Gastroesophageal sphincter (tissue), 4 donors: Measurements from ENCODE around the gene MARK3. TPM values are rescaled to one million over a fixed set of nuclear protein-coding genes. Genes with fewer than 3 reads are reported as not detected.
A peak's percentile ranks its signal among the peaks of the same experiment; 100 is the strongest.
"Not testable (repeated sequence)": the region's sequence is repeated elsewhere in the genome, so short reads cannot be mapped to it uniquely, and the experiment has no call there.

Experiments
- ATAC-seq: fragments of 150-250 bp; one replicate; pipeline ENCODE4 v1.9.1; 2016; ENCODE audit warnings: mild to moderate bottlenecking, moderate library complexity
- H3K27ac ChIP-seq, 4 donors: fragments of 200-600 bp; sonication (generic) in 3 of 4; 1 replicate in 3 of 4; 2 replicates in 1 of 4; pipeline ENCODE4 v1.5.1; 2016 to 2019
- H3K27me3 ChIP-seq: fragments of 200-600 bp; sonication (generic); one replicate; pipeline ENCODE4 v1.5.1; 2019
- H3K36me3 ChIP-seq, 2 donors: fragments of 200-600 bp; sonication (generic); one replicate each; pipeline ENCODE4 v1.5.1; 2019; ENCODE audit warnings: control low read depth in 1 of 2
- H3K4me1 ChIP-seq, 3 donors: fragments of 200-600 bp; sonication (generic); 1 replicate in 2 of 3; 2 replicates in 1 of 3; pipeline ENCODE4 v1.5.1; 2016 to 2019; ENCODE audit warnings: control low read depth in 2 of 3
- H3K4me3 ChIP-seq, 2 donors: fragments of 200-600 bp; sonication (generic); one replicate each; pipeline ENCODE4 v1.5.1; 2019; ENCODE audit warnings: mild to moderate bottlenecking in 1 of 2, moderate library complexity in 1 of 2
- H3K9me3 ChIP-seq, 3 donors: fragments of 200-600 bp; sonication (generic); one replicate each; pipeline ENCODE4 v1.5.1; 2017 to 2019; ENCODE audit warnings: control low read depth in 2 of 3
- EP300 ChIP-seq: sonication (generic); formaldehyde crosslinking; IDR thresholded peaks from one replicate; pipeline ENCODE4 v1.6.1; 2017; ENCODE audit warnings: antibody characterized with exemption, mild to moderate bottlenecking
- POLR2A ChIP-seq, 2 donors: fragments of 450-650 bp; IDR thresholded peaks; one replicate each; pipeline ENCODE4 v1.6.1; 2017; ENCODE audit warnings: antibody characterized with exemption in 2 of 2, mild to moderate bottlenecking in 2 of 2, moderate library complexity in 1 of 2
- POLR2AphosphoS5 ChIP-seq: sonication (generic); formaldehyde crosslinking; IDR thresholded peaks from one replicate; pipeline ENCODE4 v1.6.1; 2017; ENCODE audit warnings: antibody characterized with exemption
- WGBS, 2 donors: methylation state at CpG; one replicate each; pipeline ENCODE4 v1.1.5; 2018; ENCODE audit warnings: low coverage in 1 of 2; 5-methylcytosine and 5-hydroxymethylcytosine counted together
- total RNA-seq, 4 donors: library from RNA; depleted of rRNA; stranded (reverse); fragments of >200 nt; gene quantifications; one replicate each; pipeline ENCODE4 v1.1.0, GENCODE V29; 2016
- TF ChIP-seq, protein P1 (sequence below), 4 experiments: fragments of 200-600 bp in 2 of 4; fragments of 450-650 bp in 2 of 4; sonication (generic) in 1 of 4; IDR thresholded peaks; one replicate each; pipeline ENCODE4 v1.5.1; 2017 to 2019; ENCODE audit warnings: antibody characterized with exemption in 4 of 4, mild to moderate bottlenecking in 2 of 4, moderate library complexity in 2 of 4

Gene MARK3
- total RNA-seq, 4 donors from 2014 or later: 65.1 to 127 (median 70.4) TPM

DNA sequence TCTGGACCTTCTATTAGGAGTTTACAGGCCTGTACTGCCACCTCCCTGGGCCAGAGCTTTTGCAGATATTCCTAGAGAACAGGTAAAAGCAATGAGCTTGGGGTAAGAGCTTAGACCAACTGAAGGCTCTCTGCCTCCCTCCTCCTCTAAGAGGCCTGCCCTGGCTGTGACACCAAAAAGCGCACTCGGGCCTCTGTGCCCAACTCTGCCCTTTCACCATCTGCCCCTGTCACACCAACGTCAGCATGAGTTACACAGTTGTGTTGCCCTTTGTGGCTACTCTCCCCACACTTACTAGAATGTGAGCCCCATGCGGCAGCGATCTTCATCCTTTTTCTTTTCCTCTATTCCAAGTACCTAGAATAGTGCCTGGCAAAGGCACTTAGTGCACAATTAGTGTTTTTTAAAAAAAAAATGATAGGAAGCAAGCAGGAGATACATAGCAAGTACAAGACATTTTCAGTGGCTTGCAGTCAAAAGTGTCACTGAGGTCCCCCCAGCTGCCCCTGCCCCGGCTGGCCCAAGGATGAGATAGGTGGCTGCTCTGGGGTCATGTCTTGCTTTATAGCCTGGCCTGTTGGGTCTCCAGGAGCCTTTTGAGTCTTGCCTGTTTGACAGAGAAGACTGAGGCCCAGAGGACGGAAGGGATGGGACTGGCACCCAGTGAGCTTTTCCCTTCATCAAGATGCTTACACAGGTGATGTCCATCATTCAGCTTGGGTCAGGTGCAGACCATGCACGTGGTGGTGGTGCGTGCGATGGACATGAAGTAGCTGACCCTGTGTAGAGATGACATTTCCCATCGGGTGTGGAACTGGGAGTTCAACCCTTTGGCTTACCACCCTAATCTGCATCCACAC lies 124.9 kb downstream of the MARK3 start:
- no peaks in the 10 kb centered on the region for H3K27me3 ChIP-seq
- WGBS, 2 donors: 87 to 90% methylated on average over 6 to 10 of the region's 11 CpGs
- peaks cover 0 to 58% of the 10 kb centered on the region in 2 donors for H3K36me3 ChIP-seq
- TF ChIP-seq EP300 (no peak), POLR2AphosphoS5 (no peak), POLR2A (IDR thresholded peaks at IDR 0.05) (no peak)
- TF ChIP-seq, protein P1, sequence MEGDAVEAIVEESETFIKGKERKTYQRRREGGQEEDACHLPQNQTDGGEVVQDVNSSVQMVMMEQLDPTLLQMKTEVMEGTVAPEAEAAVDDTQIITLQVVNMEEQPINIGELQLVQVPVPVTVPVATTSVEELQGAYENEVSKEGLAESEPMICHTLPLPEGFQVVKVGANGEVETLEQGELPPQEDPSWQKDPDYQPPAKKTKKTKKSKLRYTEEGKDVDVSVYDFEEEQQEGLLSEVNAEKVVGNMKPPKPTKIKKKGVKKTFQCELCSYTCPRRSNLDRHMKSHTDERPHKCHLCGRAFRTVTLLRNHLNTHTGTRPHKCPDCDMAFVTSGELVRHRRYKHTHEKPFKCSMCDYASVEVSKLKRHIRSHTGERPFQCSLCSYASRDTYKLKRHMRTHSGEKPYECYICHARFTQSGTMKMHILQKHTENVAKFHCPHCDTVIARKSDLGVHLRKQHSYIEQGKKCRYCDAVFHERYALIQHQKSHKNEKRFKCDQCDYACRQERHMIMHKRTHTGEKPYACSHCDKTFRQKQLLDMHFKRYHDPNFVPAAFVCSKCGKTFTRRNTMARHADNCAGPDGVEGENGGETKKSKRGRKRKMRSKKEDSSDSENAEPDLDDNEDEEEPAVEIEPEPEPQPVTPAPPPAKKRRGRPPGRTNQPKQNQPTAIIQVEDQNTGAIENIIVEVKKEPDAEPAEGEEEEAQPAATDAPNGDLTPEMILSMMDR (IDR thresholded peaks at IDR 0.05): no peak
- peaks cover 3 to 22% (median 13%) of the 10 kb centered on the region in 3 donors for H3K4me1 ChIP-seq
- no peak overlapping the region for H3K4me3 ChIP-seq
- ATAC-seq: no peak
- H3K9me3 ChIP-seq: no peaks in the 10 kb centered on the region
- no peak overlapping the region for H3K27ac ChIP-seq

DNA sequence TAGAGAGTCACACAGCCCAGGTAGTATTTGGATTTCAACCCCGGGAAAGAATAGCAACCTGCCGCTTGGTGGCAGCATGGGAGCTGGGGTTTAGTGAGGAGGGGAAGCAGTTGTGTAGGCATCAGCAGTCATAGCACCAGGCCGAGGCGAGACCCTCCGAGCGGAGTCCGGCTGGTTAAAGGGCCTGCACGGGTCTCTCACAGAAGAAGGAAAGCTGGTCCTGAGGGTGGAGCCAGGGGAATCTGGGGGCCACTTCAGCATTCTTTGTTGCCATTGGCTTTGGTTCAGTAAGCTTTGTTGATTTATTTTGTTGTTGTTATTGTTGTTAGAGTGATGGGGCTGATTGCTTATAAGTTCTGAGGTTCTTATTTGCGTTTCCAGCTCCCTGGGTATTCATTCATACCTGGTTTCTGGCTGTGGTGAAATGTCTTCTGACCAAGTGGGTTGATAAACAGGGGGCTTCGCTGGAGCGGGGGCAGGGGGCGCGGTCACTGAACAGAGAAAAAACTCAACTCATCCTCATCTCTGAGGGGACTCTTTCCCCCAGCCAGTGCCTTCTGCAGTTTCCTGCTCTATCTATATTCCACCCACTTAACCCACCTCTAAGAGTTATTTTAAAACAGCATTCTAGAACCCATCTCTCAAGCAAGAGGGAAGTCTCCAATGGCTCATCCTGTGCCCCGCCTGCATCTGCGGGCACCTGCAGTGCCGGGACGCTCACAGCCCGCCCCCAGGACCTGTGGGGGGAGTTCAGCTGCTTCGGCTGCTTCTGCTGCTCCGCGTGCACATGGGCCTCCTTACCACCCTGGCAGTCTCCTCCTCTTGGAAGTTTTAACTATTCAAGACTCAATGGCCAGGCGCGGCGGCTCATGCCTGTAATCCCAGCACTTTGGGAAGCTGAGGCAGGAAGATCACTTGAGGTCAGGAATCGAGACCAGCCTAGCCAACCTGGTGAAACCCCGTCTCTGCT lies 125.8 kb downstream of the MARK3 start:
- Histone ChIP-seq H3K36me3 (peaks cover 0 to 49% of the 10 kb centered on the region in 2 donors), H3K9me3 (no peaks in the 10 kb centered on the region), H3K4me1 (peaks cover 3 to 22% (median 13%) of the 10 kb centered on the region in 3 donors), H3K4me3 (no peak overlapping the region), H3K27me3 (no peaks in the 10 kb centered on the region), H3K27ac (no peak overlapping the region)
- TF ChIP-seq, protein P1 (IDR thresholded peaks at IDR 0.05): no peak
- TF ChIP-seq EP300: no peak
- no peak for TF ChIP-seq POLR2A (IDR thresholded peaks at IDR 0.05)
- no peak for TF ChIP-seq POLR2AphosphoS5
- WGBS, 2 donors: 87 to 88% methylated on average over 9 to 25 of the region's 26 CpGs
- no peak for ATAC-seq

DNA sequence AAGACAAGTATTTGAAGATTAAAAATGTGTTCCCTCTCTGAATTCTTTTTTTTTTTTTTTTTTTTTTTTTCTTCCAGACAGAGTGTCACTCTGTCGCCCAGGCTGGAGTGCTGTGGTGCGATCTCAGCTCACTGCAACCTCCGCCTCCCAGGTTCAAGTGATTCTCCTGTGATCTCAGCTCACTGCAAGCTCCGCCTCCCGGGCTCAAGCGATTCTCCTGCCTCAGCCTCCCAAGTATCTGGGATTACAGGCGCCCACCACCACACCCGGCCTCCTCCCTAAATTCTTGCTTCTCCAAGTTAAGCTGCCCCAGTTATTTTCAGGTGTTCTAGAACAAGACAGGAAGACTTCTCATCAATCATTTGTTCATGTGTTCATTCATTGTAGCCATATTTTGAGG lies 127.0 kb downstream of the MARK3 start:
- H3K27ac ChIP-seq: peak overlapping the region; percentile 42 to 86 (median 82)
- not testable (repeated sequence) for ATAC-seq, H3K27me3 ChIP-seq, H3K4me3 ChIP-seq, H3K9me3 ChIP-seq
- peaks cover 3 to 22% (median 13%) of the 10 kb centered on the region in 3 donors for H3K4me1 ChIP-seq
- 100% methylated on average over 3 of the region's 8 CpGs; no CpG with 5 or more reads in 1 of the 2 donors for WGBS, 2 donors
- peaks cover 0 to 40% of the 10 kb centered on the region in 2 donors for H3K36me3 ChIP-seq

DNA sequence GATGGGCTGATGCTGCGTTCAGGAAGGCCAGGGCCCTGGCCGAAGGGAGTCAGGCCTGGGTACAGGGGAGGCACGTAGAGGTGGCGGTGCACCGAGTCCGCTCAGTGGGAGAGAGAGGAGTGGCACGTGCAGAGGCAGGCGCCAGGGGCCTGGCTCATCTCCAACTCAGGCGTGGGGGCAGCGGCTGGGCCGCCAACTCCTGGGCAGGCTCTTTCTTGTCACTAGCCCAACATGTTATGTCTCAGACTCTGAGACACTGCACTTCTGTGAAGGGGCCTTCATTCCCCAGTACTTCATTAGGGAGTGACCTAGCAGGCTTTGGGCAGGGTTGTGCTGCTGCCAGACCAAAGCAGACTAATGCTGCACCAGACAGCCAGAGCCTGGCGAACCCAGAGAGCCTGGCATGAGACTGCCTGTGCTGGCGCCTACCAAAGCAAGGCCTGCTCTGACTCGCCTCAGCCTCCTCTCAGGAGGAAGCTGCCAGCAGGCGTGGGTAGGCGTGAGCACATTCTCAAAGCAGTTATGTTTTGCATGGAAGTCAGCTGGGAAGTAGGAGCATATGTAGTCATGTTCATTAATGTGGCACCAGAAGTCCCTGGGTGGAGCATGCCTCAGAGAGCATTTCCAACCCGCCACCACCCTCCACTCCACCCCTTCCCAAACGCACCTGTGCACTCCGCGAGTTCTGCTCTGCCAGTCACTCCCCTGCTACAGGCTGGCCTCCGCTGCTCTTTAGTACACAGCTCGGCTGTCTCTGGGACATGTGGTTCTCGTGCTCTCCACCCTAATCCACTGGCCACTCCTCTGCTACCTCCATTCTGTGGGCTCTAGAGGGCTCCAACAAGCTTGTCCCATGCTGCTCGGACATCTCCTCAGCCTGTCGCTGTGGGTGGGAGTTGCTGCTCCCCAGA lies 127.7 kb downstream of the MARK3 start:
- TF ChIP-seq POLR2A (IDR thresholded peaks at IDR 0.05) (no peak), POLR2AphosphoS5 (no peak), EP300 (no peak)
- TF ChIP-seq, protein P1 (IDR thresholded peaks at IDR 0.05): no peak
- H3K27me3 ChIP-seq: no peaks in the 10 kb centered on the region
- peak; percentile 84 for ATAC-seq
- H3K9me3 ChIP-seq: no peaks in the 10 kb centered on the region
- H3K36me3 ChIP-seq: peaks cover 0 to 36% of the 10 kb centered on the region in 2 donors
- 15 to 29% methylated on average over 12 to 21 of the region's 25 CpGs for WGBS, 2 donors
- H3K4me1 ChIP-seq: peaks cover 3 to 29% (median 15%) of the 10 kb centered on the region in 3 donors
- H3K27ac ChIP-seq: peak overlapping the region; percentile 42 to 86 (median 82)
- H3K4me3 ChIP-seq: no peak overlapping the region
